Midbrain (tissue), 1 donor: ENCODE data around the gene USP7.
A peak's percentile ranks its signal among the peaks of the same experiment; 100 is the strongest.
"Not testable (repeated sequence)": the region's sequence is repeated elsewhere in the genome, so short reads cannot be mapped to it uniquely, and the experiment has no call there.

ENCODE experiments used
- DNase-seq: peaks from one replicate; lab custom pipeline; 2025; lab: John Stamatoyannopoulos, UW

USP7 gene

DNA sequence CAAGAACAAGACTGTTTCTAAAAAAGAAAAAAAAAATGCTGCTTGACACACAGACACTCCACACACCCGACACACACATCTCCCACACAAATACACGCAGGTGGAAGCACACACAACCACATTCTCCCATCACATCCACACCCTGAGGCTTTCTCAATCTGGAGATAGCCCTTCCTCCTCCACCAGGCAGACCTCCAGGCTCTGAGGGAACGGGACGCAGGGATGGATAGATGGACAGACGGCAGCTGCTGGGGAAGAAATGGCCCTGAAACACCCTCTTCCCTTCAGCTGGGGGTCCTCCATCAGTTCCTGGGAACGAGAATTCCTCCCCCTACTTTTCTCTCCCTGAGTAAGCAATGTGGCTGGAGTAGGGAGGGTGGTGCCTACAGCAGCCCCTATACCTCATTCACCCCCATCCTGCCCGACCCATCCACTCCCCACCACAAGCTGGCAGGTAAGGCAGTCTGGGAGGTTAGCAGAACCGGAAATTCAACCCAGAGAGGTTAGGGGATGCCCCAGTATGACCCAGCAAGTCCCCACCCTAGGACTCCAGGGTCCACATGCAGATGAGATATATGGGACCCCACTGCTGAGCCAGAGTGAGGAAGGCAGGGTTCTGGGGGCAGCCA is 85.7 kb downstream of the USP7 start:
- no peak for DNase-seq

DNA sequence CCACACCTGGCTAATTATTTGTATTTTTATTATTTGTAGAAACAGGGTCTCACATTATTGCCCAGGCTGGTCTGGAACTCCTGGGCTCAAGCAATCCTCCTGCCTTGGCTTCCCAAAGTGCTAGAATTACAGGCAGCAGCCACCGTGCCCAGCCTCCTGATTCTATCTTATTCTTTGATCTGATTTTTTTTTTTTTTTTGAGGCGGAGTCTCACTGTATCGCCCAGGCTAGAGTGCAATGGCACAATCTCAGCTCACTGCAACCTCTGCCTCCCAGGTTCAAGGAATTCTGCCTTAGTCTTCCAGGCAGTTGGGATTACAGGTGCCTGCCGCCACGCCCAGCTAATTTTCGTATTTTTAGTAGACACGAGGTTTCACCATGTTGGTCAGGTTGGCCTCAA is 88.4 kb downstream of the USP7 start:
- not testable (repeated sequence) for DNase-seq

DNA sequence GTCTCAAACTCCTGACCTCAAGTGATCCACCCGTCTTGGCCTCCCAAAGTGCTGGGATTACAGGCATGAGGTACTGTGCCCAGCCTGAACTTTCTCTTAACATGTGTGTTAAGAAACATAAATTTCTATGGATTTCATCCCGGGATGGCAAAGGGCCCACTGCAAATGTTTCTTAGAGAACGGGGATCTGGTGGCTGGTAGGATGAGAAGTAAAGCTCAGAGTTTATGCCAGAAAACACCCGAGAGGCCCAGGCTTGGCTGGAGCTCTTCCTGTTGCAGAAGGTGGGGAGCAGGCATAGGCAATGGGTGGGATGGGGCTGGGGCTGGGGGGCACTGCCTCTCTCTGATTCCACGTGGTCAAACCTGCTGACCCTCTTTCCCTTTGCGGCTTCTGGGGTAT is 89.3 kb downstream of the USP7 start:
- no peak for DNase-seq

DNA sequence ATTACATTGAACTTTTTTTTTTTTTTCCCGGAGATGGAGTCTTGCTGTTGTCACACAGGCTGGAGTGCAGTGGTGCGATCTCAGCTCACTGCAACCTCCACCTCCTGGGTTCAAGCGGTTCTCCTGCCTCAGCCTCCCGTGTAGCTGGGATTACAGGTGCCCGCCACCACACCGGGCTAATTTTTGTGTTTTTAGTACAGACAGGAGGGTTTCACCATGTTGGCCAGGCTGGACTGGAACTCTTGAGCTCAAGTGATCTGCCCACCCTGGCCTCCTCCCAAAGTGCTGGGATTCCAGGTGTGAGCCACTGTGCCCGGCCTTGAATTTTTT is 89.9 kb downstream of the USP7 start:
- DNase-seq, result not testable (repeated sequence)

DNA sequence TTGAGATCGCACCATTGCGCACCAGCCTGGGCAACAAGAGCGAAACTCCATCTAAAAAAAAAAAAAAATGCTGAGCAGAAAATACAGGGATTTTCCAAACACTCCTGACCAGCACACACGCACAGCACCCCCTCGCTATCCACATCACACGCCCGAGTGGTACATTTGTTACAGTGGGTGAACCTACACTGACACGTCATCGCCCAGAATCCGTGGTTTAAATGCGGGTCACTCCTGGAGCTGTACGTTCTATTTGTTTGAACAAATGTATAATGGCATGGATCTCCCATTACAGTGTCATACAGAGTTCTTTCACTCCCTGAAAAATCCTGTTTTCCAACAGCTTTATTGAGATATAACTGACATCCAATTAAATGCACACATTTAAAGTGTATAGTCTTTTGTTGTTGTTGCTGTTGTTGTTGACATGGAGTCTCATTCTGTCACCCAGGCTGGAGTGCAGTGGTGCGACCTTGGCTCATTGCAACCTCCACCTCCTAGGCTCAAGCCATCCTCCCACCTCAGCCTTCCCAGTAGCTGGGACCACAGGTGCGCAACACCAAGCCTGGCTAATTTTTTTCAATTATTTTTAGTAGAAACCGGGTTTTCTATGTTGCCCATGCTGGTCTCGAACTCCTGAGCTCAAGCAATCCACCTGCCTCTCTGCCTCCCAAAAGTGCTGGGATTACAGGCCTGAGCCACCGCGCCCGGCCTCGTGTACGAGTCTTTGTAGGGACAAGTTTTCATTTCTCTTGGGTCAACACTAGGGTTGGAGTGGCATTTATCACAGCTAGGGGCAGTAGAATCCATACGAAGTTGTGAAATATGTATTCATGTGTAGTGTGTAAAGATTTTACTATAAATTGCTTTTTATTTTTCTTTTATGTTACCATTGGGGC is 90.5 kb downstream of the USP7 start:
- no peak for DNase-seq

DNA sequence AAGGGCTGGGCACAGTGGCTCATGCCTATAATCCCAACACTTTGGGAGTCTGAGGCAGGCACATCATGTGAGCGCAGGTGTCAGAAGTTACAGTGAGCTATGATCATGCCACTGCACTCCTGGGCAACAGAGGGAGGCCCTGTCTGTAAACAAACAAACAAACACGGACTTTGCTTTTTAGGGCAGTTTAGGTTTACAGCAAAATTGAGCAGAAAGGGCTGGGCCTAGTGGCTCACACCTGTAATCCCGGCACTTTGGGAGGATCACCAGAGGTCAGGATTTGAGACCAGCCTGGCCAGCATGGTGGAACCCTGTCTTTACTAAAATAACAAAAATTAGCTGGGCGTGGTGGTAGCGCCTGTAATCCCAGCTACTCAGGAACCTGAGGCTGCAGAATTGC is 91.6 kb downstream of the USP7 start:
- DNase-seq, result no peak

DNA sequence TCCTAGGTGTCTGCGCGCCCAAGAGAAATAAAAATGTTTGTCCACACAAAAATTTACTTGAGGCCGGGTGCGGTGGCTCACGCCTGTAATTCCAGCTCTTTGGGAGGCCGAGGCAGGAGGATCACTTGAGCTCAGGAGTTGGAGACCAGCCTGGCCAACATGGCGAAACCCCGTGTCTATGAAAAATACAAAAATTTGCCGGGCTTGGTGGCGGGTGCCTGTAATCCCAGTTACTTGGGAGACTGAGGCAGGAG is 93.8 kb downstream of the USP7 start:
- not testable (repeated sequence) for DNase-seq

DNA sequence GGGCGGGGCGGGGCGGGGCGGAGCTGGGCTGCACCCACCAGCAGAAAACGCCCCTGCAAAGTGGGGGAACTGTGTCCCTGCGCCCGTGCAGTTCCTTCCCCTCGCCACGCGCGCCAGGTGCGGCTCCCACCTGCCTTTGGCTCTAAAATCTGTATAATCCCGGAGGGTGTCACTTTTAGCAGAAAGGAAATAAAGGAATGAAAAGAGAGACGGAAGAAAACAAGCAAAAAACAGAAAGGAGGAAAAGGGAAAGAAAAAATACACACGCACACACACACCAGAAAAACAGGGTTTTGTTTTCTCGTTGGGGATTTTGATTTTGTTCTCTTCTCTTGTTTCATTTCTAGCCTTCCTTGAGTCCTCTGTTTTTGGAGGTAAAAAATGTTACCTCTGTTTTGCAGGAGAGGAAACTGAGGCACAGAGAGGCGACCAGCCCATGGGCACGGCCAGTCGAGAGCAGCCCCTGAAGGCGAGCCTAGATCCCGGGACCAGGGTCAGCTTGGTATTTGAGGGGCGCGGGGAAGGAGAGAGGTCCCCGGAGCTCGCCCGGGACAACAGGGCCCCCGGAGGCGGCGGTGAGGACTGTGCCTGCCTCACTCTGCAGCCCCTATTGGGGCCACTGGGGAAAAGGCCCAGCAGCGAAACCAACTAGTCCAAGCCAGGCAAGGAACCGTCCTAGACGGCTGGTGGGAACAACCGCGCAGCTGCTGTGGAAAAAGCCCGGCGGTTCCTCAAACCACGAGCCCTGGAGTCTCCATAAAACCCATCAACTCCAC is 94.3 kb downstream of the USP7 start:
- no peak for DNase-seq

DNA sequence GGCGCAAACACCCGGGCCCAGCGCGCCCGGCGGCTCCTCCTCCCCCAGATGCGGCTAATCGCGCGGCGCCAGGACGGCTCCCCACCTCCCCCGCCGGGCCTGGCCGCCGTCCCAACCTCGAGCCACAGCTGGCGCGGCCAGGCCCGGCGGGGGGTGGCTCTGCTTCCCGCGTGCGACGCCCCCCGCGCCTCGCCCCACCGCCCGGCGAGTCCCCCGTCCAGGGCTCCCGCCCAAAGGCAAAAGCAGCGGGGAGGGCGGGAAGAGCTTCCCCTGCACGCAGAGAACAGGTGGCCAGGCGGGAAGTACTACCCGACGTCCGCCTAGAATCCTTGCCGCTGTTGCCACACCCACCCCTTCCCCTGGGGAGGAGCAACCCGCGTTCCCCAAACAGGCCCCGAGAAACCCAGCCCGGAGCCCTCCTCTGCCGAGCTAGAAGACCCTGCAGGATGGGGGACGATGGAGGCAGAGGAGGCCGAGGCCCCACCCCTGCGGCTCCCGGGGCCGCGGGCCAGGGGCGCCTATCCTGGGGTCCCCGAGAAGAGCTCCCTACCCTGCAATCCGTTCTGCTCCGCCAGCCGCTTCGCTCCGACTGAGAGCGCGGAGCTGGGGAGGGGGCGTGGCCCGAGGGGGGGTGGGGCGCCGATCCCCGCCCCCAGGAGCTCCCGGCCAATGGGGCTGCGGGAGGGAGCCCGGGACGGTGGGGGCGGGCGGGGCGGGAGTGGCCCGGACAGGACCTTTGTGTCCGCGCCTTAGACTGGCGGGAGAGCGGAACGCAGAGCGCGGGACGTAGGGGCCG is 95.1 kb downstream of the USP7 start, which contains the start of gene CARHSP1:
CARHSP1 (minus strand) TSS at position 591 of the 796 bp plus-strand sequence. CDS start 9,678 bp downstream, outside the sequence.
- peak; percentile 92 for DNase-seq

DNA sequence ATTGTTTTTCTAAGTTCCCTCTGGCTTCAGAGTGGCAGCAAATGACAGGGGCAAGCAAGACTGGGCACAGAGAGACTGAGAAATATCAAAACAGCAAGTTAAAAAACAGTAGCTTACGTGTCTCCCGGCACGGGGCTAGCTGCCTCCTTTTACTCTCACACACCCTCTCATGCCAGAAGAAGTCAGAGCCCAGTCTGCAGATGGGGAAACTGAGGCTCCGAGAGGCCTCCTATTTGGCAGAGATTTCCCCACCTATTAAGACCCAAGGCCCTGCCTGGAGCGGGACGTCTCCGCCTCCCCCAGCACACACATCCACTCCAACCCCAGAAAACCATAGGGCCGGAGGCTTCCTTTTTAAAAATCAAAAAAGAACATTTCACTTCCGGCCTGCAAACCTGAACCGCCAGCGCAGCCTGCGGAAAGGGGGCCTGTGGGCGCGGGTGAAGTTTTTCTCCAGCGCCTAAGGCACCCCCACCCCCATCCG is 95.7 kb downstream of the USP7 start:
- DNase-seq, result no peak

DNA sequence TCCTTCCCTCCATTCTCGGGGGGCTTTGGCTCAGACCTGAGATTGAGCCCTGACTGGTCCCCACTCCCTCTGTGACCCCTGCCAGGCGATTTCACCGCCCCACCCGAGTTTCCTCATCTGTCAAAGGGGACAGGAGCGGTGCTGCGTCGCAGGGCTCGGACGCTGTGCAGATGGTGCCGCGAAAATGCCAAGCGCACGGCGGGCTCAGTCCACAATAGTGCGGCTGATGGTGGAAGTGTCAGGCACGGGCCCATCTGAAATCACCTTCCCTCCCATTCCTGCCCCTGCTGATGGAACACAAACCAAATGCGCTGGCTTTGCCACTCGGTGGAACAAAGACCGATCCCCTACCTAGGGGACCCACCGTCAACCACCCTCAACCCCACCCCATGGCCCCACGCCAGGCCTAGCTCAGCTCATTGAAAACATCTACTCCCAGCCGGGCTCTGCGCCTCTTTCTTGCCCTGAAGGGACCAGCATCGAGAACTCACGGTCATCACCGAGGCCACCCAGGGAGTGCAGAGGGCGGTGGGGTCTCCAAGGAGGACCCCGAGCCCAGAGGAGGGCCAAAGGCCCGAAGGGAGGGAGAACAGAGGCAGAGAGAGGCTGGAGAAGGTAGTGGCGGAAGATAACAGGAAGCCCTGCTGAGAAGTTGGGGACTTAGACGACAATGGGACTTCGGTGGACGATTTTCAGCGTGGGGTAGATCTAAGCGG is 96.3 kb downstream of the USP7 start:
- DNase-seq, result peak; percentile 51

DNA sequence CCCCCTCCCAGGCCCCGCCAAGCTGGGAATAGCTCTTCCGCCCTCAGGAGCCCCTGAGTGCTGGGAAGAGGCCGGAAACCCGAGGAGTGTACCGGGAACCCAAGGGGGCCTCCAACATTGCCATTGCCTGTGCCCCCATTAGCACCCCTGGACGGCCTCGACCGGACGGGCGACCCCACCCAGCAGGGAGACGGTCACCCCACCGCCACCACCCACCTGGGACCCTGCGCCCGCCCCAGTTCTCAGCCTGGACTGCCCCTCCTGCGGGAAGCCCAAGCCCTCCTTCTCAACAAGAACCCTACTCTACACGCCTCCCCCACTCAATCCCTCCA is 96.9 kb downstream of the USP7 start:
- DNase-seq, result no peak

DNA sequence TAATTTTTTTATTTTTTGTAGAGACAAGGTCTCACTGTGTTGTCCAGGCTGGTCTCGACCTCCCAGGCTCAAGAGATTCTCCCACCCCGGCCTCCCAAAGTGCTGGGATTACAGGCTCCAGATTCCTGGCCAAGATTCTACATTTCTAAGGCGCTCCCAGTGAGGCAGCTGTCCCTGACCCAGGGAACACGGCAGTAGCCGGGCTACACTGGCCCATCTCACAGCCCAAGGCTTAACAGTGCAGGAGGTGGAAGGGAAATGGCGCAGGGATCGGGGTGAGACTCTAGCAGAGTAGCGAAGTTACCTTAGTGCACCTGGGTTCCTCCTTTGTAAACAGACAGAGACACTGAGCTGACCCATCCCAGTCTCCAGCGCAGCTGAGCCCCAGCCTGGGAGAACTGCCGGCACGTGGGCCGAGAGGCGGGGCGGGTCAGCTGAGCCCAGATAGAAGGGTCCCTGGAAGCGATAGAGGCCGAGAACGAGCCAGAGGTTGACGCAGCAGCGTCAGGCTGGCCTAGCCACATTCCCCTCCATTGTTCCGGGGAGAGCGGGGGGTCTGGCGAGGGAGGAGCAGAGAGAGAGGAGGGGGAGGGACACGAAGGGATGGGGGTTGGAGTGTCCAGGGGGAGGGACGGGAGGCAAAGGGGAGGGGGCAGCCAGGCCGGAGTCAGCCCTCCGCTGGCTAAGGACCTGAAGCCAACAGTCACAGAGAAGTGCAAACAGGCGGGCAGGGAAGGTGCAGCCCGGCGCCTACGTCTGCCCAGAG is 97.4 kb downstream of the USP7 start:
- DNase-seq, result peak; percentile 62

DNA sequence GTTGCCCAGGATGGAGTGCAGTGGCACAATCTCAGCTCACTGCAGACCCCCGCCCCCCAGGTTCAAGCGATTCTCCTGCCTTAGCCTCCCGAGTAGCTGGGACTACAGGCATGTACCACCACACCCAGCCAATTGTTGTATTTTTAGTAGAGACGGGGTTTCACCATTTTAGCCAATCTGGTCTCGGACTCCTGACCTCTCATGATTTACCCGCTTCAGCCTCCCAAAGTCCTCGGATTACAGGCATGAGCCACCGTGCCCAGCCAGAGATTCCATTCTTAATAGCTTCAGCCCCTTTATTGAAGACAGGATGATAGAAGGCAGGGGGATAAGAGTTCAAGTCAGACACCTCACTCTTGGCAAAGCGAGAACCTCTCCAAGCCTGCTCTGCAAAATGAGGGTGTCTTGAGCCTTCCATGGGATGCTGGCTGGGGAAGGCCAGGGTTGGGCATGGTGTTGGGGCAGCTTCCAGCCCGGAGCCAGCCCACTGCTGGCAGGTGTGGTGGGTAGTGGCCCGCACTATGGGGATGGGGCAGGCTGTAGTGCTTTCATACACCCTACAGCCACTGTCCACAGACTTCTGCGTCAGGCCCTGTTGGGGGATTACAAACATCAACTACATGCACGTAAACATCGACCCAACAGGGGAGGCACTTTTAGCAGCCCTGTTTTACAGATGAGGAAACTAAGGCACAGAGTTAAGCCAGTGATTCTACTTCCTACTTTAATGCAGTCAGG is 98.4 kb downstream of the USP7 start:
- no peak for DNase-seq

DNA sequence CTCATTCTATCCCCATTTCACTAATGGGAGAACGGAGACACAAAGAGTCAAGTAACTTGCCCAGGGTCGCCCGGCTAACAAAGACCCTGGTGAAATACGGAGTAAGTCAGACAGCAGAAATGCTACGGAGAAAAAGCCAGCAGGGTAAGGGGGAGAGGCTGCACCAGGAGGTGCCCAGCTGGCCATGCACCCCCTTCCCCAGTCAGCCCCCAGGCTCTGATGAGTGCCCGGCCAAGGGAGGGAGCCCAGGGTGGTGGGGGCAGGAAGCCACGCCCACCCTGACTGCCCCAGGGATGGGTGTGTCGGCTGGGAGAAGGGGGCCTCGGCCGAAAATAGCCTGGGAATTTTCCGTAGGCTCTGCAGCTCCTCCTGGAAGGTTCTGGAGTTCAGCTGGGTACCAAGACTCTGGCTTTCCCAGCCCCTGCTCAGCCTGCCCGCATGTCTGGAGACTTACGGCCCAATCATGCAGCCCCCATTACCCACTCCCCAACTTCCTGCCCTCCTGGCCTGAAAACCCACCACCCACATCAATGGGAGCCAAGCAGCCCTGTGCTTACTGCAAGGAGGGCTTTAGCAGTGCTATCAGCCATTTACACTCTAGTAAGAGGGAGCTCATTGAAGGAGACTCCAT is 99.1 kb downstream of the USP7 start:
- DNase-seq, result no peak

DNA sequence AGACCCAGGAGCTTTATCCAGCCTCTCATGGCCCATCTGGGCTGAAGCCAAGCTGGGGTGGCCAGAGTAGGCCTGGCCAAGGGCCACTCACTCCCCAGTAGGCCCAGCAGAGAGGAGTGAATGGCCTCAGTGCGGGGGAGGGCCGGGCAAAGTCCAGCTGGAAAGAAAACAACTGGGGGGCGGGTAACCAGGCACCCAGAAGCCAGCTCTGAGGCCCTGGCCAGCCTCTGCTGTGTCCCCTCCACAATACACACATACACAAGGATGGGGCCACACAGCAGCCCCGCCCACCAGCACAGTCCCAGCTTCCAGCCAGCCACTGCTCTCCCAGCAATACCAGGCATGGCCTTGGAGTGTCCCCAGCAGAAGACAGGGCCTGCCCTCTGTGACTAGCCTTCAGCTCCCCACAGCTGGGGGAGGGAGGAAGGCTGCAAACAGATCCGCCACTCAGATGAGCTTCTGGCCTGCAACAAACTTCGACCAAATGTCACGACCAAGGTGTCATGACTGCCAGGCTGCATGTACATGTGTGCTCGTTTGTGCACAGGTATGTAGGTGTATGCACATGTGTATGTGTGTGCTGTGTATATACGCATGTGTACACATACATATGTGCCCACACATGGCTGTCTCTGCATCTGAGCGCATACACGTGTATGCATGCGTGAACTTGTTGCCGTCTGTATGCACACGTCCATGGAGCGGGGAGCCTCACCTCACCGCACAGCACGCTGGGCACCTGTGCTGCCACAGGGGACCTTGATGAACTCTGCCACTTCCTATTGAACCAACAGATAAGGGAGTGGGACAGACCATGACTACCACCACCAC is 99.9 kb downstream of the USP7 start:
- DNase-seq, result peak; percentile 91

DNA sequence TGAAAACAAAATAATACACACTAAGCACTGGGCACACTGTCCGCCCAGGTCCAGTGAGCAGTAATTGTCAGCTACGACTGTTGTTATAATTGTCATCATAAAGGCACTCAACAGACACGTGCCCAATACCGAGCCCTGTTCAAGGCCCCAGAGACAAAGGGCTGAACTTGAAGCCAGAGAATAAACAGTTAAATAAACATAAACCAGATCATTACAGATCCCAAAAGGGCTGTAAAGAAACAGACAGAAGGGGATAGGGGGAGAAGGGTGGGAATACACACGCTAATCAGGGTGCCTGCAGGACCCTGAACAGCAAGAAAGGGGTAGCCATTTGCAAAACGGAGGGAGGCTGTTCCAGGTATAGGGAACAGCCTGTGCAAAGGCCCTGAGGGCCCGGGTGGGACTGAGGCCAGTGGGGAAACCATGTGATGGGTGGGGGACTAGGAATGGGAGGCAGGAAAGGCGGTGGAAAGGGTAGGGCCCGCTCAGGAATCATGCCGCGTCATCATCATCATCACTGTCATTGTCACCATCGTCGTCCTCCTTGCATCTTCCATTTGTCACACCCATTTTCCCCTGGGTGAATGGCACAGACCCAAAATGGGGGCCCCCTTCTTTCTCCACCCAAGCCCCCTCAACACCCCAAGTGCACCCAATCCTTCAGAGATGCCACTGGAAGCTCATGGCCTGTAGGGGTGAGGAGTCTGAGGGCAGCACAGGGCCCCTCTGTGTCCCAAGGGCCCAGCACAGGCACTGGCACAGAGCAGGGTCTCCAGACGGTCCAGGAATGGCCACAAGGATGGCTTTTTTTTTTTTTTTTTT is 101.2 kb downstream of the USP7 start:
- DNase-seq, result no peak
